Measurements from ENCODE around the gene TFAP2B.

DNA sequence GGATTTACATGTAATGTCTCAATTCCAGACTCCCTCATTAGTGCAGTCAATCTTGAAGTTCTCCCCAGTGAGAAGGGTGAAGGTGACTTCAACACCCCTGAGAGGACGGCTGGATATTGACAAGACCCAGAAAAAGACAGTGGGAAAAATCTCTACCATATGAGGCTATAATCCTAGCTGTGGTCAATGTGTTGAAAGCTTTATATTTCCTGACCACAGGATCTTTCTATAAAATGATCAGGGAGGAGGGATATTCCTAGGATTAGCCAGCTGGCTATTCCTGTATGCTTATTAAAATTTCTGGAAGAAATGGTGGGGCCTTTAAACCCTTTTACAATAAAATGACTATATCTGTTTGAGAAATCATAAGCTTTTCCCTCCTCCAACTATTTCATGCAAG is 43.0 kb downstream of the TFAP2B start:
- TF ChIP-seq TAF1 (IDR thresholded peaks at IDR 0.05; ENCODE audit: low read depth) (no peak), TCF12 (IDR thresholded peaks at IDR 0.05; ENCODE audit: low read depth) (no peak), FOXM1 (IDR thresholded peaks at IDR 0.05; ENCODE audit: borderline replicate concordance, low read depth) (no peak), EGR1 (IDR thresholded peaks at IDR 0.05) (no peak)
- TF ChIP-seq, protein P1, sequence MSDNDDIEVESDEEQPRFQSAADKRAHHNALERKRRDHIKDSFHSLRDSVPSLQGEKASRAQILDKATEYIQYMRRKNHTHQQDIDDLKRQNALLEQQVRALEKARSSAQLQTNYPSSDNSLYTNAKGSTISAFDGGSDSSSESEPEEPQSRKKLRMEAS (IDR thresholded peaks at IDR 0.05): no peak

Measured in Ishikawa (cell line).